ENCODE data around the gene EHF. TPM values are rescaled to one million over a fixed set of nuclear protein-coding genes. Genes with fewer than 3 reads are reported as not detected.

EHF gene
- total and polyA plus RNA-seq, 7 donors = 0.04 to 0.20 (median 0.13) TPM; not detected in 1

DNA sequence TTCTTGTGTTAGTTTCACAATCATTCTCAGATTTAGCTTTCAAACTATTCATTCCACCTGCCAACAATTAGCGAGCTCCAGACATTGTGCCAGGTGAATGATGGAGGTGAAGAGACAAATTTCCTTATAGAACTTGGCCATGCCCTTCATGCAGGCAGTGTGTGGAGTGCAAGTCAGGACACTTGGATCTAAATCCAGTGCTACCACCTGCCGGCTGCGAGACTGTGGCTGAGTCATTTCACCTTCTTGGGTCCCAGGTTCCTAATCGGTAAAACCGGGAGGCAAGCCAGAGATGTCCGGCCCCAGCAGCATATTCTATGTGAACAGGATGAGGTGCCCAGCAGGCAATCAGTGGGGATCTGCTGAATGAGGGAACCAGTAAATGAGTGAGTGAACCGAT, 18.6 kb upstream of the EHF start:
- intact Hi-C loops (cut with DNase I) = no loop called here
- Histone ChIP-seq H3K4me1 (no peaks in the 10 kb centered on the region), H3K27ac (no peak overlapping the region), H3K4me3 (no peak overlapping the region), H3K9me3 (no peaks in the 10 kb centered on the region), H3K36me3 (ENCODE audit: insufficient read depth in 1 of 2, low read depth in 1 of 2) (no peaks in the 10 kb centered on the region), H3K27me3 (ENCODE audit: insufficient read depth in 3 of 3, low read length in 2 of 3) (no peaks in the 10 kb centered on the region)
- 58 to 75% (median 63%) methylated on average over 7 of the region's 7 CpGs for WGBS, 3 donors
- ATAC-seq = peak in 1 of 4 donors; percentile 52
- TF ChIP-seq, protein P1, sequence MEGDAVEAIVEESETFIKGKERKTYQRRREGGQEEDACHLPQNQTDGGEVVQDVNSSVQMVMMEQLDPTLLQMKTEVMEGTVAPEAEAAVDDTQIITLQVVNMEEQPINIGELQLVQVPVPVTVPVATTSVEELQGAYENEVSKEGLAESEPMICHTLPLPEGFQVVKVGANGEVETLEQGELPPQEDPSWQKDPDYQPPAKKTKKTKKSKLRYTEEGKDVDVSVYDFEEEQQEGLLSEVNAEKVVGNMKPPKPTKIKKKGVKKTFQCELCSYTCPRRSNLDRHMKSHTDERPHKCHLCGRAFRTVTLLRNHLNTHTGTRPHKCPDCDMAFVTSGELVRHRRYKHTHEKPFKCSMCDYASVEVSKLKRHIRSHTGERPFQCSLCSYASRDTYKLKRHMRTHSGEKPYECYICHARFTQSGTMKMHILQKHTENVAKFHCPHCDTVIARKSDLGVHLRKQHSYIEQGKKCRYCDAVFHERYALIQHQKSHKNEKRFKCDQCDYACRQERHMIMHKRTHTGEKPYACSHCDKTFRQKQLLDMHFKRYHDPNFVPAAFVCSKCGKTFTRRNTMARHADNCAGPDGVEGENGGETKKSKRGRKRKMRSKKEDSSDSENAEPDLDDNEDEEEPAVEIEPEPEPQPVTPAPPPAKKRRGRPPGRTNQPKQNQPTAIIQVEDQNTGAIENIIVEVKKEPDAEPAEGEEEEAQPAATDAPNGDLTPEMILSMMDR (IDR thresholded peaks at IDR 0.05) = no peak
- no peak for DNase-seq

- TF ChIP-seq, protein P1 (IDR thresholded peaks at IDR 0.05) = no peak
- no peaks in the 10 kb centered on the region for H3K36me3 ChIP-seq (ENCODE audit: insufficient read depth in 1 of 2, low read depth in 1 of 2)
- WGBS, 3 donors = 81 to 86% (median 82%) methylated on average over 15 of the region's 15 CpGs
- intact Hi-C loops (cut with DNase I) = no loop called here
- H3K4me1 ChIP-seq = no peaks in the 10 kb centered on the region
- no peaks in the 10 kb centered on the region for H3K9me3 ChIP-seq
- no peak overlapping the region for H3K4me3 ChIP-seq
- ATAC-seq (no peak), DNase-seq (no peak)
- H3K27me3 ChIP-seq (ENCODE audit: insufficient read depth in 3 of 3, low read length in 2 of 3) = no peaks in the 10 kb centered on the region
- no peak overlapping the region for H3K27ac ChIP-seq
These were observed 17.5 kb upstream of the EHF start for GRCh38 chr11:34603129-34604001.

- 93 to 100% (median 94%) methylated on average over 2 of the region's 2 CpGs for WGBS, 3 donors
- Histone ChIP-seq H3K27ac (no peak overlapping the region), H3K36me3 (ENCODE audit: insufficient read depth in 1 of 2, low read depth in 1 of 2) (no peaks in the 10 kb centered on the region), H3K27me3 (ENCODE audit: insufficient read depth in 3 of 3, low read length in 2 of 3) (no peaks in the 10 kb centered on the region), H3K9me3 (no peaks in the 10 kb centered on the region), H3K4me3 (no peak overlapping the region), H3K4me1 (no peaks in the 10 kb centered on the region)
- ATAC-seq = no peak
- no peak for DNase-seq
- intact Hi-C loops (cut with DNase I) = no loop called here
- TF ChIP-seq, protein P1 (IDR thresholded peaks at IDR 0.05) = no peak
These were observed 16.7 kb upstream of the EHF start for GRCh38 chr11:34604145-34604544.

- TF ChIP-seq, protein P1 (IDR thresholded peaks at IDR 0.05) = no peak
- H3K27ac ChIP-seq = no peak overlapping the region
- DNase-seq (no peak), ATAC-seq (no peak)
- H3K4me1 ChIP-seq = no peaks in the 10 kb centered on the region
- no peaks in the 10 kb centered on the region for H3K36me3 ChIP-seq (ENCODE audit: insufficient read depth in 1 of 2, low read depth in 1 of 2)
- H3K9me3 ChIP-seq = no peaks in the 10 kb centered on the region
- H3K27me3 ChIP-seq (ENCODE audit: insufficient read depth in 3 of 3, low read length in 2 of 3) = no peaks in the 10 kb centered on the region
- H3K4me3 ChIP-seq = no peak overlapping the region
- intact Hi-C loops (cut with DNase I) = no loop called here
- WGBS, 3 donors = 62 to 66% (median 66%) methylated on average over 8 of the region's 8 CpGs
These were observed 16.0 kb upstream of the EHF start for GRCh38 chr11:34604911-34605310.
